ENCODE data around the gene RND2. TPM values are rescaled to one million over a fixed set of nuclear protein-coding genes. Genes with fewer than 3 reads are reported as not detected.

Gene RND2
- total and polyA plus RNA-seq, 4 donors = 1.9 to 2.8 (median 2.2) TPM

- 71% methylated on average over 5 of the region's 5 CpGs for WGBS
- no peak overlapping the region for H3K4me3 ChIP-seq (ENCODE audit: low read depth in 1 of 3, low read length in 3 of 3)
- peaks cover 0 to 11% (median 9%) of the 10 kb centered on the region in 4 donors for H3K4me1 ChIP-seq (ENCODE audit: control insufficient read depth in 4 of 4, insufficient read depth in 4 of 4, low read length in 3 of 4)
- peak; percentile 25 for TF ChIP-seq NR2F2 (IDR thresholded peaks at IDR 0.05)
- no peak for TF ChIP-seq TAF1 (conservative IDR thresholded peaks at IDR 0.05)
- peak; percentile 74 for TF ChIP-seq SP1 (IDR thresholded peaks at IDR 0.05)
- peak; percentile 91 to 96 for TF ChIP-seq JUND (IDR thresholded peaks at IDR 0.05)
- TF ChIP-seq, protein P1, sequence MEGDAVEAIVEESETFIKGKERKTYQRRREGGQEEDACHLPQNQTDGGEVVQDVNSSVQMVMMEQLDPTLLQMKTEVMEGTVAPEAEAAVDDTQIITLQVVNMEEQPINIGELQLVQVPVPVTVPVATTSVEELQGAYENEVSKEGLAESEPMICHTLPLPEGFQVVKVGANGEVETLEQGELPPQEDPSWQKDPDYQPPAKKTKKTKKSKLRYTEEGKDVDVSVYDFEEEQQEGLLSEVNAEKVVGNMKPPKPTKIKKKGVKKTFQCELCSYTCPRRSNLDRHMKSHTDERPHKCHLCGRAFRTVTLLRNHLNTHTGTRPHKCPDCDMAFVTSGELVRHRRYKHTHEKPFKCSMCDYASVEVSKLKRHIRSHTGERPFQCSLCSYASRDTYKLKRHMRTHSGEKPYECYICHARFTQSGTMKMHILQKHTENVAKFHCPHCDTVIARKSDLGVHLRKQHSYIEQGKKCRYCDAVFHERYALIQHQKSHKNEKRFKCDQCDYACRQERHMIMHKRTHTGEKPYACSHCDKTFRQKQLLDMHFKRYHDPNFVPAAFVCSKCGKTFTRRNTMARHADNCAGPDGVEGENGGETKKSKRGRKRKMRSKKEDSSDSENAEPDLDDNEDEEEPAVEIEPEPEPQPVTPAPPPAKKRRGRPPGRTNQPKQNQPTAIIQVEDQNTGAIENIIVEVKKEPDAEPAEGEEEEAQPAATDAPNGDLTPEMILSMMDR (IDR thresholded peaks at IDR 0.05; ENCODE audit: low read depth, low read length, missing input control) = no peak
- TF ChIP-seq YY1 (IDR thresholded peaks at IDR 0.05) = peak; percentile 33
- TF ChIP-seq, protein P2, sequence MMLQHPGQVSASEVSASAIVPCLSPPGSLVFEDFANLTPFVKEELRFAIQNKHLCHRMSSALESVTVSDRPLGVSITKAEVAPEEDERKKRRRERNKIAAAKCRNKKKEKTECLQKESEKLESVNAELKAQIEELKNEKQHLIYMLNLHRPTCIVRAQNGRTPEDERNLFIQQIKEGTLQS (IDR thresholded peaks at IDR 0.05) = peak; percentile 54
- TF ChIP-seq ZBTB33 (IDR thresholded peaks at IDR 0.05) = no peak
- peak; percentile 72 to 74 for TF ChIP-seq HNF4A (conservative IDR thresholded peaks at IDR 0.05)
- TF ChIP-seq, protein P3, sequence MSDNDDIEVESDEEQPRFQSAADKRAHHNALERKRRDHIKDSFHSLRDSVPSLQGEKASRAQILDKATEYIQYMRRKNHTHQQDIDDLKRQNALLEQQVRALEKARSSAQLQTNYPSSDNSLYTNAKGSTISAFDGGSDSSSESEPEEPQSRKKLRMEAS (IDR thresholded peaks at IDR 0.05) = peak; percentile 30
- TF ChIP-seq FOXA1 (IDR thresholded peaks at IDR 0.05) = no peak
- TF ChIP-seq, protein P4, sequence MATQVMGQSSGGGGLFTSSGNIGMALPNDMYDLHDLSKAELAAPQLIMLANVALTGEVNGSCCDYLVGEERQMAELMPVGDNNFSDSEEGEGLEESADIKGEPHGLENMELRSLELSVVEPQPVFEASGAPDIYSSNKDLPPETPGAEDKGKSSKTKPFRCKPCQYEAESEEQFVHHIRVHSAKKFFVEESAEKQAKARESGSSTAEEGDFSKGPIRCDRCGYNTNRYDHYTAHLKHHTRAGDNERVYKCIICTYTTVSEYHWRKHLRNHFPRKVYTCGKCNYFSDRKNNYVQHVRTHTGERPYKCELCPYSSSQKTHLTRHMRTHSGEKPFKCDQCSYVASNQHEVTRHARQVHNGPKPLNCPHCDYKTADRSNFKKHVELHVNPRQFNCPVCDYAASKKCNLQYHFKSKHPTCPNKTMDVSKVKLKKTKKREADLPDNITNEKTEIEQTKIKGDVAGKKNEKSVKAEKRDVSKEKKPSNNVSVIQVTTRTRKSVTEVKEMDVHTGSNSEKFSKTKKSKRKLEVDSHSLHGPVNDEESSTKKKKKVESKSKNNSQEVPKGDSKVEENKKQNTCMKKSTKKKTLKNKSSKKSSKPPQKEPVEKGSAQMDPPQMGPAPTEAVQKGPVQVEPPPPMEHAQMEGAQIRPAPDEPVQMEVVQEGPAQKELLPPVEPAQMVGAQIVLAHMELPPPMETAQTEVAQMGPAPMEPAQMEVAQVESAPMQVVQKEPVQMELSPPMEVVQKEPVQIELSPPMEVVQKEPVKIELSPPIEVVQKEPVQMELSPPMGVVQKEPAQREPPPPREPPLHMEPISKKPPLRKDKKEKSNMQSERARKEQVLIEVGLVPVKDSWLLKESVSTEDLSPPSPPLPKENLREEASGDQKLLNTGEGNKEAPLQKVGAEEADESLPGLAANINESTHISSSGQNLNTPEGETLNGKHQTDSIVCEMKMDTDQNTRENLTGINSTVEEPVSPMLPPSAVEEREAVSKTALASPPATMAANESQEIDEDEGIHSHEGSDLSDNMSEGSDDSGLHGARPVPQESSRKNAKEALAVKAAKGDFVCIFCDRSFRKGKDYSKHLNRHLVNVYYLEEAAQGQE (IDR thresholded peaks at IDR 0.05) = no peak
- TF ChIP-seq RXRA (IDR thresholded peaks at IDR 0.05) = peak; percentile 79 to 86
- TF ChIP-seq RAD21 (IDR thresholded peaks at IDR 0.05) = peak; percentile 24 to 45
- TF ChIP-seq FOXA2 (IDR thresholded peaks at IDR 0.05) = no peak
- TF ChIP-seq GABPA (IDR thresholded peaks at IDR 0.05 in 1 of 2, conservative IDR thresholded peaks at IDR 0.05 in 1 of 2) = peak in 1 of 2 donors; percentile 46
- peak in 1 of 2 donors; percentile 58 for TF ChIP-seq EGR1 (IDR thresholded peaks at IDR 0.05; ENCODE audit: low read depth in 2 of 2)
- TF ChIP-seq HNF4G (IDR thresholded peaks at IDR 0.05) = peak; percentile 24
- peak overlapping the region; percentile 31 to 51 for H3K27ac ChIP-seq (ENCODE audit: low read depth in 1 of 2, low read length in 2 of 2)
- no peaks in the 10 kb centered on the region for H3K27me3 ChIP-seq (ENCODE audit: control insufficient read depth in 4 of 4, insufficient read depth in 4 of 4, low read length in 3 of 4)
- peak overlapping the region in 1 of 2 donors; percentile 28 for H3K9ac ChIP-seq (ENCODE audit: low read depth in 1 of 2, low read length in 2 of 2)
- no peaks in the 10 kb centered on the region for H3K9me3 ChIP-seq (ENCODE audit: control insufficient read depth in 4 of 4, low read length in 3 of 4)
- H3K36me3 ChIP-seq (ENCODE audit: control insufficient read depth in 4 of 4, insufficient read depth in 3 of 4, low read depth in 1 of 4, low read length in 3 of 4) = peaks cover 1 to 25% (median 10%) of the 10 kb centered on the region in 4 donors
- no peak for DNase-seq (ENCODE audit: low spot score)
These were observed 14.2 kb upstream of the RND2 start for GRCh38 chr17:43010667-43011308.
